ENCODE measurements around the gene PROS1.

DNA sequence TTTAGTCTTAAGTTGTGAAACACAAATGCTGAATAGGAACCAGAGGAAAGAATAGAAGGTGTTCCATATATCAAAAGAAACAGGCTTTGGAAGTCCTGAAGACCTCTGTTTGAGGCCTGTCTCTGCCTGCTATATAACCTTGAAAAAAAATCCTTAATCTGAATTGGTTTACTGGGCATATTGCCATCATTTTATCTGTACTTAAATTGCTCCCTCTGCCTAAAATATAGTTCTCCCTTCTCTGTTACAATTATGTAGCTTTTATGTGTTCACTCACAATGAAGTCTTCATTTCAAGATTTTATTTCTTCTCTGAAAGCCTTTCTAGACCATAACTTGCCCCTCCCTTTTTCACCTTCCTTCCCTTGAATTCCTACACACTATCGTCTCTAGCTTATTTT is 27.5 kb upstream of the PROS1 start:
- TF ChIP-seq EZH2phosphoT487 (IDR thresholded peaks at IDR 0.05; ENCODE audit: borderline replicate concordance, low read length) (no peak), EZH2 (IDR thresholded peaks at IDR 0.05; ENCODE audit: low read length, unreplicated experiment) (no peak)
- TF ChIP-seq, protein P1, sequence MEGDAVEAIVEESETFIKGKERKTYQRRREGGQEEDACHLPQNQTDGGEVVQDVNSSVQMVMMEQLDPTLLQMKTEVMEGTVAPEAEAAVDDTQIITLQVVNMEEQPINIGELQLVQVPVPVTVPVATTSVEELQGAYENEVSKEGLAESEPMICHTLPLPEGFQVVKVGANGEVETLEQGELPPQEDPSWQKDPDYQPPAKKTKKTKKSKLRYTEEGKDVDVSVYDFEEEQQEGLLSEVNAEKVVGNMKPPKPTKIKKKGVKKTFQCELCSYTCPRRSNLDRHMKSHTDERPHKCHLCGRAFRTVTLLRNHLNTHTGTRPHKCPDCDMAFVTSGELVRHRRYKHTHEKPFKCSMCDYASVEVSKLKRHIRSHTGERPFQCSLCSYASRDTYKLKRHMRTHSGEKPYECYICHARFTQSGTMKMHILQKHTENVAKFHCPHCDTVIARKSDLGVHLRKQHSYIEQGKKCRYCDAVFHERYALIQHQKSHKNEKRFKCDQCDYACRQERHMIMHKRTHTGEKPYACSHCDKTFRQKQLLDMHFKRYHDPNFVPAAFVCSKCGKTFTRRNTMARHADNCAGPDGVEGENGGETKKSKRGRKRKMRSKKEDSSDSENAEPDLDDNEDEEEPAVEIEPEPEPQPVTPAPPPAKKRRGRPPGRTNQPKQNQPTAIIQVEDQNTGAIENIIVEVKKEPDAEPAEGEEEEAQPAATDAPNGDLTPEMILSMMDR (conservative IDR thresholded peaks at IDR 0.05; ENCODE audit: low read depth, low read length), result no peak
